ENCODE measurements around the gene ZBTB7C. TPM values are rescaled to one million over a fixed set of nuclear protein-coding genes. Genes with fewer than 3 reads are reported as not detected.

ZBTB7C gene
- total and polyA plus RNA-seq, 2 donors (not counting 1 experiment from before 2014, with no cell fraction given), result not detected

- H3K4me1 Mint-ChIP-seq, result no peaks in the 10 kb centered on the region
- Histone ChIP-seq H3K9me3 (ENCODE audit: control extremely low read depth in 1 of 3, control insufficient read depth in 2 of 3, insufficient read depth in 1 of 3, low read length in 2 of 3) (peaks cover 0 to 9% (median 6%) of the 10 kb centered on the region in 3 donors), H2AFZ (ENCODE audit: insufficient read depth, low read depth, low read length, poor library complexity, severe bottlenecking) (no peak overlapping the region), H3K4me1 (ENCODE audit: control insufficient read depth in 2 of 2, insufficient read depth in 2 of 2, low read length in 2 of 2) (no peaks in the 10 kb centered on the region), H3K27ac (ENCODE audit: low read length in 2 of 2) (no peak overlapping the region), H3K79me2 (ENCODE audit: control insufficient read depth, insufficient read depth, low read length) (no peaks in the 10 kb centered on the region), H3K9ac (ENCODE audit: low read length) (no peak overlapping the region), H4K20me1 (ENCODE audit: control insufficient read depth, insufficient read depth, low read length, poor library complexity, severe bottlenecking) (no peaks in the 10 kb centered on the region), H3K36me3 (replicated peaks in 1 of 2; ENCODE audit: control extremely low read depth in 1 of 2, control insufficient read depth in 1 of 2, extremely low read depth in 1 of 2, insufficient read depth in 2 of 2, low read length in 1 of 2) (no peaks in the 10 kb centered on the region), H3K4me3 (ENCODE audit: control extremely low read depth in 1 of 5, extremely low read depth in 1 of 5, insufficient read depth in 1 of 5, low read depth in 2 of 5, low read length in 4 of 5) (no peak overlapping the region), H3K4me2 (replicated peaks; ENCODE audit: low read depth, low read length, poor library complexity, severe bottlenecking) (no peak overlapping the region), H3K27me3 (replicated peaks in 1 of 4; ENCODE audit: control extremely low read depth in 1 of 4, control insufficient read depth in 3 of 4, insufficient read depth in 4 of 4, low read length in 3 of 4) (peaks cover 0 to 38% (median 15%) of the 10 kb centered on the region in 4 experiments)
- no peak for ATAC-seq (ENCODE audit: low read depth)
- CTCF ChIA-PET, result no interaction called here
- DNase-seq, result no peak
- peaks cover 62% of the 10 kb centered on the region for H3K27me3 Mint-ChIP-seq
- POLR2A ChIA-PET, result no interaction called here
- TF ChIP-seq CTCF (IDR thresholded peaks at IDR 0.05), result no peak
- intact Hi-C loops (cut with micrococcal nuclease), result no loop called here
- H3K27ac Mint-ChIP-seq, result no peak overlapping the region
- WGBS (ENCODE audit: insufficient coverage), result 79% methylated on average over 3 of the region's 6 CpGs
- H3K9me3 Mint-ChIP-seq (ENCODE audit: insufficient read depth), result peaks cover 3% of the 10 kb centered on the region
- no peak overlapping the region for H3K4me3 Mint-ChIP-seq
Observed at GRCh38 chr18:47992976-47993375, 416.2 kb downstream of the ZBTB7C start.

DNA sequence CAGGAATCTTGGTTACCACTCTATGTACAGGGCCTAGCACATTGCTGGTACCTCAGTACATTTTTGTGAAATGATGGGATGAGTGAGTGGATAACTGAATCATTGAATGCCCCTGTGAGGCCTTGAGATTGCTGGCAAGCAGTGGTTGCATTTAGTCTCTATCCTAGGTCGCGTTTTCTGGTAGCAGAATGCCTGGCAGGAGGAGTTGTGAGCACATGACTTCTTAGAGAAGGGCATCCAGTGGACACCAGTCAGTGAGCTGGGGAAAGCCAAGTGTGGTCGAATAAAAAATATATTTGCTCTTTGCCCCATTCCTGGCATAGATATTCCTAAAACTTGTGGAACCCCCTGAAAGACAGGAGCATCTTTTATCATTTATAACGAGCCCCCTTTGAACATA lies 416.9 kb downstream of the ZBTB7C start:
- DNase-seq (no peak), ATAC-seq (ENCODE audit: low read depth) (no peak)
- POLR2A ChIA-PET, result no interaction called here
- TF ChIP-seq EZH2 (IDR thresholded peaks at IDR 0.05; ENCODE audit: borderline replicate concordance, insufficient read depth, low read depth, low read length, poor library complexity, severe bottlenecking), result no peak
- TF ChIP-seq CTCF (IDR thresholded peaks at IDR 0.05), result no peak
- H4K20me1 ChIP-seq (ENCODE audit: control insufficient read depth, insufficient read depth, low read length, poor library complexity, severe bottlenecking), result no peaks in the 10 kb centered on the region
- CTCF ChIA-PET, result no interaction called here
- H3K27ac Mint-ChIP-seq, result no peak overlapping the region
- H3K4me1 ChIP-seq (ENCODE audit: control insufficient read depth in 2 of 2, insufficient read depth in 2 of 2, low read length in 2 of 2), result peaks cover 0 to 3% of the 10 kb centered on the region in 2 donors
- H3K79me2 ChIP-seq (ENCODE audit: control insufficient read depth, insufficient read depth, low read length), result no peaks in the 10 kb centered on the region
- H3K4me2 ChIP-seq (replicated peaks; ENCODE audit: low read depth, low read length, poor library complexity, severe bottlenecking), result no peak overlapping the region
- no peak overlapping the region for H3K9ac ChIP-seq (ENCODE audit: low read length)
- no peaks in the 10 kb centered on the region for H3K36me3 ChIP-seq (replicated peaks in 1 of 2; ENCODE audit: control extremely low read depth in 1 of 2, control insufficient read depth in 1 of 2, extremely low read depth in 1 of 2, insufficient read depth in 2 of 2, low read length in 1 of 2)
- peaks cover 0 to 34% (median 15%) of the 10 kb centered on the region in 4 experiments for H3K27me3 ChIP-seq (replicated peaks in 1 of 4; ENCODE audit: control extremely low read depth in 1 of 4, control insufficient read depth in 3 of 4, insufficient read depth in 4 of 4, low read length in 3 of 4)
- no peak overlapping the region for H3K27ac ChIP-seq (ENCODE audit: low read length in 2 of 2)
- intact Hi-C loops (cut with micrococcal nuclease), result no loop called here
- H3K4me1 Mint-ChIP-seq, result peaks cover 5% of the 10 kb centered on the region
- H3K9me3 ChIP-seq (ENCODE audit: control extremely low read depth in 1 of 3, control insufficient read depth in 2 of 3, insufficient read depth in 1 of 3, low read length in 2 of 3), result peaks cover 0 to 6% (median 2%) of the 10 kb centered on the region in 3 donors
- peaks cover 65% of the 10 kb centered on the region for H3K27me3 Mint-ChIP-seq
- WGBS (ENCODE audit: insufficient coverage), result 79% methylated on average over 2 of the region's 4 CpGs
- H3K4me3 Mint-ChIP-seq, result no peak overlapping the region
- H2AFZ ChIP-seq (ENCODE audit: insufficient read depth, low read depth, low read length, poor library complexity, severe bottlenecking), result no peak overlapping the region
- peaks cover 3% of the 10 kb centered on the region for H3K9me3 Mint-ChIP-seq (ENCODE audit: insufficient read depth)
- no peak overlapping the region for H3K4me3 ChIP-seq (ENCODE audit: control extremely low read depth in 1 of 5, extremely low read depth in 1 of 5, insufficient read depth in 1 of 5, low read depth in 2 of 5, low read length in 4 of 5)

Measured in B cell (primary cell).